GM18519 (cell line): ENCODE data around the gene APOC4.
"Not testable (repeated sequence)": the region's sequence is repeated elsewhere in the genome, so short reads cannot be mapped to it uniquely, and the experiment has no call there.

Experiments
- ATAC-seq: cut with Tn5 transposase; IDR thresholded peaks from one replicate; pipeline ENCODE4 v1.9.1; 2021; ENCODE audit warnings: mild to moderate bottlenecking, moderate library complexity; ENCODE audit not compliant: unreplicated experiment, low FRiP score

The APOC4 gene

GRCh38 chr19:44957526-44957925 lies 15.5 kb downstream of the APOC4 start:
- ATAC-seq = no peak

- ATAC-seq = no peak
Measured at GRCh38 chr19:44958090-44958489, 16.1 kb downstream of the APOC4 start.

- no peak for ATAC-seq
Measured at GRCh38 chr19:44959691-44960090, 17.7 kb downstream of the APOC4 start.

- no peak for ATAC-seq
Measured at GRCh38 chr19:44960906-44961728, 19.1 kb downstream of the APOC4 start.

- ATAC-seq = no peak
Measured at GRCh38 chr19:44961821-44962220, 19.8 kb downstream of the APOC4 start.

- ATAC-seq = no peak
Measured at GRCh38 chr19:44968118-44968517, 26.1 kb downstream of the APOC4 start.

- no peak for ATAC-seq
Measured at GRCh38 chr19:44968670-44969069, 26.6 kb downstream of the APOC4 start.

- ATAC-seq = no peak
Measured at GRCh38 chr19:44969437-44969836, 27.4 kb downstream of the APOC4 start.

- ATAC-seq = not testable (repeated sequence)
Measured at GRCh38 chr19:44971451-44971850, 29.4 kb downstream of the APOC4 start.

- ATAC-seq = no peak
Measured at GRCh38 chr19:44972802-44973201, 30.8 kb downstream of the APOC4 start.

- no peak for ATAC-seq
Measured at GRCh38 chr19:44973982-44974735, 32.1 kb downstream of the APOC4 start.

- ATAC-seq = no peak
Measured at GRCh38 chr19:44974857-44975256, 32.8 kb downstream of the APOC4 start.

- no peak for ATAC-seq
Measured at GRCh38 chr19:44975444-44975843, 33.4 kb downstream of the APOC4 start.

- no peak for ATAC-seq
Measured at GRCh38 chr19:44984005-44984404, 42.0 kb downstream of the APOC4 start.

- no peak for ATAC-seq
Measured at GRCh38 chr19:44985445-44985844, 43.4 kb downstream of the APOC4 start.

- ATAC-seq = no peak
Measured at GRCh38 chr19:44986389-44986788, 44.4 kb downstream of the APOC4 start.

GRCh38 chr19:44987148-44987675 lies 45.2 kb downstream of the APOC4 start:
- no peak for ATAC-seq

GRCh38 chr19:44988273-44988672 lies 46.2 kb downstream of the APOC4 start:
- no peak for ATAC-seq

GRCh38 chr19:44988896-44989556 lies 47.0 kb downstream of the APOC4 start:
- ATAC-seq = no peak

GRCh38 chr19:44990459-44990858 lies 48.4 kb downstream of the APOC4 start:
- ATAC-seq = no peak

GRCh38 chr19:44990966-44991365 lies 48.9 kb downstream of the APOC4 start:
- ATAC-seq = no peak
